Nephron (organoid): ENCODE measurements around the gene KLHL42.
A peak's percentile ranks its signal among the peaks of the same experiment; 100 is the strongest.

Experiments used
- H3K27ac Mint-ChIP-seq, 3 experiments: 2 replicates each; pipeline ENCODE4 v1.8.0; 2020; ENCODE audit warnings: mixed read lengths in 3 of 3, mild to moderate bottlenecking in 2 of 3, moderate library complexity in 1 of 3
- H3K27me3 Mint-ChIP-seq: 2 replicates; pipeline ENCODE4 v1.8.0; 2021; ENCODE audit warnings: low read depth, mild to moderate bottlenecking, moderate library complexity, mixed read lengths
- H3K36me3 Mint-ChIP-seq: 2 replicates; pipeline ENCODE4 v1.8.0; 2020; ENCODE audit warnings: low read depth, mixed read lengths
- H3K4me1 Mint-ChIP-seq: 2 replicates; pipeline ENCODE4 v1.8.0; 2020; ENCODE audit warnings: mixed read lengths
- H3K4me3 Mint-ChIP-seq, 3 experiments: 2 replicates each; pipeline ENCODE4 v1.8.0; 2020; ENCODE audit warnings: mild to moderate bottlenecking in 3 of 3, mixed read lengths in 3 of 3, moderate library complexity in 2 of 3
- H3K9me3 Mint-ChIP-seq: 2 replicates; pipeline ENCODE4 v1.8.0; 2020; ENCODE audit warnings: mixed read lengths
- TF ChIP-seq, protein P1 (sequence below), 3 experiments: fragments of 200-600 bp; sonication (generic); IDR thresholded peaks; one replicate each; pipeline ENCODE4 v1.5.0; 2021; ENCODE audit warnings: antibody characterized with exemption in 3 of 3; ENCODE audit not compliant: unreplicated experiment in 3 of 3

KLHL42 gene

DNA sequence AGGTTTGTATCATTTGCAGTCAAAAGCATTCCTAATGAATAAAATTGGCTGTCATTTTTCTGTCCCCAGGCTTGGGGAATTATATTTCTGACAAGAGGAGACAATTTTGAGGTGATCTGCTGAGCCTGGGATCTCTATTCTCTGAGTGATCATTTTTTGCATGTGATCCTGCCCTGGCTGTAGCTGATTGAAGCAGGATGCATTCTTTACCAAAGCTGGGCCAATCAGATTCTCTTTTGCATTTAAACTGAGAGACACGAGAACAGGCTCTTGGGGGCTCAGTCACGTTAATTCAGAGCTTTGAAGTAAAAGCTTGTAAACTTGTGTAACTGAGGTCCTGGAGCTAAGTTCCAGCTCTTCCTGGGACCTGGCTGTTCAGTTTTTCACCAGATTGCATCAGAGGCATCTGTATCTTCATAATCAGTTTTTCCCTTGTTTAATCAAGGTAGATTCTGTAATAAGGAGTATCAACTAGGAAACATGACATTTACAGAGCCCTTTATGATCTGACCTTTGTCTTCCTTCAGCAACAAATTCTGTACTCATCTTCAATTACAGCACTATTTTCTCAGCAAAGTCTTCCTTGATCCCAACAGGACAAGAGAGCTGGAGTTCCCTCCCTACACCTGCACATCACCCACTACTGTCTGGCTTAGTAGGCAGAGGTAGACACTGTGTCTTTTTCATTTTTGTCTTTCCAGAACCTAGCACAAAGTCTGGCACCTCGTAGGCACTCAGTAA, 35.0 kb downstream of the KLHL42 start:
- Mint-ChIP-seq H3K27me3 (peaks cover 3% of the 10 kb centered on the region), H3K4me3 (no peak overlapping the region), H3K4me1 (peaks cover 12% of the 10 kb centered on the region), H3K36me3 (no peaks in the 10 kb centered on the region), H3K9me3 (no peaks in the 10 kb centered on the region), H3K27ac (no peak overlapping the region)
- TF ChIP-seq, protein P1, sequence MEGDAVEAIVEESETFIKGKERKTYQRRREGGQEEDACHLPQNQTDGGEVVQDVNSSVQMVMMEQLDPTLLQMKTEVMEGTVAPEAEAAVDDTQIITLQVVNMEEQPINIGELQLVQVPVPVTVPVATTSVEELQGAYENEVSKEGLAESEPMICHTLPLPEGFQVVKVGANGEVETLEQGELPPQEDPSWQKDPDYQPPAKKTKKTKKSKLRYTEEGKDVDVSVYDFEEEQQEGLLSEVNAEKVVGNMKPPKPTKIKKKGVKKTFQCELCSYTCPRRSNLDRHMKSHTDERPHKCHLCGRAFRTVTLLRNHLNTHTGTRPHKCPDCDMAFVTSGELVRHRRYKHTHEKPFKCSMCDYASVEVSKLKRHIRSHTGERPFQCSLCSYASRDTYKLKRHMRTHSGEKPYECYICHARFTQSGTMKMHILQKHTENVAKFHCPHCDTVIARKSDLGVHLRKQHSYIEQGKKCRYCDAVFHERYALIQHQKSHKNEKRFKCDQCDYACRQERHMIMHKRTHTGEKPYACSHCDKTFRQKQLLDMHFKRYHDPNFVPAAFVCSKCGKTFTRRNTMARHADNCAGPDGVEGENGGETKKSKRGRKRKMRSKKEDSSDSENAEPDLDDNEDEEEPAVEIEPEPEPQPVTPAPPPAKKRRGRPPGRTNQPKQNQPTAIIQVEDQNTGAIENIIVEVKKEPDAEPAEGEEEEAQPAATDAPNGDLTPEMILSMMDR (IDR thresholded peaks at IDR 0.05; ENCODE audit: unreplicated experiment in 3 of 3), result no peak

DNA sequence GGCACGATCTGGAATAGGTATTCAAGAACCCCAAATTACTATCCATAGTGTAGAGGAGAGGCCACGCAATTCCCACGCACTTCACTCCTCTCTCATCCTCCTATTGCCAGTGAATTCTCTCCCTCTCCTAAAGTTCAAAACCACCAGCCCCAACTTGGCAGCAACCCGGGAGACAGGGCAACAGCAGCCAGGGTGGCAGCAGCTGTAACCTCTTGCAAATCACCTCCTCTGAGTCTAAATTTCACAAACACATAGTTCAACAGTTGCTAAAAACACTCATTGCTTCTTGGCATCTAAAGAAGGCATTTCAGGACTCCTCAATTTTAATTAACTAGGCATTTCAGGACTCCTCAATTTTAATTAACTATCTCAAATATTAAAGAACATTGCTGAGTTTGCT, 37.7 kb downstream of the KLHL42 start:
- Mint-ChIP-seq H3K27me3 (peaks cover 3% of the 10 kb centered on the region), H3K36me3 (no peaks in the 10 kb centered on the region), H3K9me3 (no peaks in the 10 kb centered on the region), H3K4me1 (peaks cover 12% of the 10 kb centered on the region), H3K4me3 (peak overlapping the region in 1 of 3 experiments; percentile 3), H3K27ac (peak overlapping the region; percentile 70 to 86 (median 75))
- TF ChIP-seq, protein P1 (IDR thresholded peaks at IDR 0.05; ENCODE audit: unreplicated experiment in 3 of 3), result no peak

DNA sequence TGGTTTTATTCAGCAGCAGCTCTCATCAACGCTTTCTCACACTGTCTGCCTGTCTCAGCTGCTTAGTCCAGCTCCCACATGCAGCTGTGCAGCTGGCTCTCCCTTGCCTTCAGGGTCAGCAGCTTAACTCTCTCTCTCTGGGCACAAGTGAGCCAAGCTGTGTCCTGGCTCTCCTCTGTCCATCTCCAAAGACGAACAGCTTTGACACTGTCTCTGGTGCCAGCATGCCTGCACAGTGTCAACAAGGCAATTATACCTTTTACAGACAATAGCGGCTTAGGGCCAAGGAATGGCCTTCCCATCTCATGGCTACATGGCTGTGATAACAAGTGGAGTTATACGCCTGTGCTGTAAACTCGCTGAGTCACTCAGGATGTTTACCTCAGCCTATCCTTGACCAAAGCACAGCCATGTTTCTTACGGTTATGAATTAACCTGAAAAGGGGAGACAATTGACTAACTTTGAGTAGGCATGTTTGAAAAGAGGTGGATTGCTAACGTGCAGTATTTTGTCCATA, 38.4 kb downstream of the KLHL42 start:
- H3K4me3 Mint-ChIP-seq, result no peak overlapping the region
- peaks cover 12% of the 10 kb centered on the region for H3K4me1 Mint-ChIP-seq
- peaks cover 3% of the 10 kb centered on the region for H3K27me3 Mint-ChIP-seq
- no peaks in the 10 kb centered on the region for H3K36me3 Mint-ChIP-seq
- H3K9me3 Mint-ChIP-seq, result no peaks in the 10 kb centered on the region
- peak overlapping the region; percentile 70 to 86 (median 75) for H3K27ac Mint-ChIP-seq
- TF ChIP-seq, protein P1 (IDR thresholded peaks at IDR 0.05; ENCODE audit: unreplicated experiment in 3 of 3), result no peak

DNA sequence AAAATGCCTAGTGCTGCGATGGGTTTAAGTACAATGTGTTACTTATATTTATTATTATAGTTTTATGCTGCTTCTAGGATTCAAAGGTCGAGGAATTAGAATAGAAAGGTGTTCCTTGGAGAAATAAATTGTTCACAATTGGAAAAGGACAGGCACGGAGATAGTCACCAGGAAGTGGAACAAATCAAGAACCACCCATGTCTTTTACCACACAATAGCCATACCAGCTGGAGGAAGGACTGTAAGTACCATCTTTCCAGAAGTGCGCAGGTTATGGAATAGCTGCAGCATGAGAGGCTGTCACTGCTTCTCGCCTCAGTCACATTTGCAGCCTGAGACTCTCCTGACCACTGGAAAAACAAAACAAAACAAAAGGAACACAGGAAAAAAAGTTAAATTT, 40.5 kb downstream of the KLHL42 start:
- TF ChIP-seq, protein P1 (IDR thresholded peaks at IDR 0.05; ENCODE audit: unreplicated experiment in 3 of 3), result no peak
- H3K4me3 Mint-ChIP-seq, result no peak overlapping the region
- H3K9me3 Mint-ChIP-seq, result no peaks in the 10 kb centered on the region
- H3K27me3 Mint-ChIP-seq, result peaks cover 3% of the 10 kb centered on the region
- H3K27ac Mint-ChIP-seq, result no peak overlapping the region
- H3K4me1 Mint-ChIP-seq, result peaks cover 12% of the 10 kb centered on the region
- no peaks in the 10 kb centered on the region for H3K36me3 Mint-ChIP-seq

DNA sequence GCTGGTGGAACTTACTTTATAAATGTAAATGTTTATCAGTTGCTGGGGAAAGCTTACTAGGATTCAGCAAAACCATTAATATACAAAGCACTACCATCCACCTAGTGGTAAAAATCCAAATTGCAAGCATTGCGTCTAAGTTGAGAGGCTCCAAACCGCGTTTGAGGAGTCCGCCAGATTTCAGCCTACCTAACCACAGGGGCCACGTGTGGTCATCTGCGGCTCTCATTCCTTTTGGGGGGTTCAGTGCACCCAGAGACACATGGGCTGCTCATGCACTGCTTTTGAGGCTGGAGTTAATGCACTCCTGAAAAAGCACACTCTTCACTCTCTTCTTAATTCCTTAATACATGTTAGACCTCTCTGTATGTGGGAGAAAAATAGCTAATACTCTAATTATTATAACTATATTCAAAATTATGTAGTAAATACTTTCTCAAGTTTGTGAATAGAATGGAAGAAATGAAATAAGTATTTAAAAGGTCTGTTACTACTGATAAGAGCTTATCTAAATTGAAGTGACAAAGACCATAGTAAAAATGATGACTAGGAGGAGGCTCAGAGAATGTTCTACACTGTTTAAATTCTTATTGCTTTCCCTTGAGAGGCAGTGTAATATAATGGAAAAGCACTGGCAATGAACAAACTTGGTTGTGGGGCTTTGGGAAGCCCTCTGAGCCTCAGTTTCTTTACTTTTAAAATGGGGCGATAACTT, 41.4 kb downstream of the KLHL42 start:
- Mint-ChIP-seq H3K9me3 (no peaks in the 10 kb centered on the region), H3K4me3 (no peak overlapping the region), H3K27me3 (peaks cover 3% of the 10 kb centered on the region), H3K36me3 (no peaks in the 10 kb centered on the region), H3K27ac (no peak overlapping the region), H3K4me1 (peaks cover 12% of the 10 kb centered on the region)
- TF ChIP-seq, protein P1 (IDR thresholded peaks at IDR 0.05; ENCODE audit: unreplicated experiment in 3 of 3), result peak; percentile 64 to 78 (median 77)
